ENCODE measurements around the gene APLP1. TPM values are rescaled to one million over a fixed set of nuclear protein-coding genes. Genes with fewer than 3 reads are reported as not detected.

The APLP1 gene
- total RNA-seq, 6 experiments from 2014 or later, result 24.3 to 39.7 (median 38.1) TPM

- no peak within 1 kb of the TSS for H3K27ac Mint-ChIP-seq
- peaks cover 53% of the 10 kb centered on the region for H3K27me3 Mint-ChIP-seq (ENCODE audit: insufficient read depth)
- no peak for TF ChIP-seq CTCF (IDR thresholded peaks at IDR 0.05)
- H3K9me3 Mint-ChIP-seq, result no peaks in the 10 kb centered on the region
- peak within 1 kb of the TSS; percentile 29; the same call in 1 of the 2 replicates for H3K4me3 Mint-ChIP-seq
- no peaks in the 10 kb centered on the region for H3K36me3 Mint-ChIP-seq (ENCODE audit: low read depth)
- H3K4me1 Mint-ChIP-seq (ENCODE audit: low read depth), result peaks cover 6% of the 10 kb centered on the region; the same call in 1 of the 2 replicates
- DNase-seq, result no peak
Measured at GRCh38 chr19:35856546-35857149, 11.7 kb upstream of the APLP1 start, which contains the start of gene KIRREL2. KIRREL2 (plus strand) TSS chr19:35856911; CDS start chr19:35857120, 209 bp downstream.

DNA sequence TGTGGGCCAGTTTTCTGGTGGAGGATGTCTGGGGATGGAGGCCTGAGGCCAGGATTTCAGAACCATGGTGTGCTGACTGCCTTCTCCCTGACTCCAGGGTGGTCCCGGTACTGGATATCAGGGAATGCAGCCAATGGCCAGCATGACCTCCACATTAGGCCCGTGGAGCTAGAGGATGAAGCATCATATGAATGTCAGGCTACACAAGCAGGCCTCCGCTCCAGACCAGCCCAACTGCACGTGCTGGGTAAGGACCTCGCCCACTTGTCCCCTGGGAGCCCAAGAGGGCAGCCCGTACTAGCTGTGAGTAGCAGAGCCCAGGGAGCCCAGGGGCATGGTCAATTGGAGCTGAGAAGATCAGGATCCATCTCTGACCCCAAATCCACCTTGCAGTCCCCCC lies 10.1 kb upstream of the APLP1 start:
- Mint-ChIP-seq H3K4me3 (no peak overlapping the region), H3K27me3 (ENCODE audit: insufficient read depth) (peaks cover 42% of the 10 kb centered on the region), H3K9me3 (no peaks in the 10 kb centered on the region), H3K4me1 (ENCODE audit: low read depth) (peaks cover 6% of the 10 kb centered on the region; the same call in 1 of the 2 replicates), H3K36me3 (ENCODE audit: low read depth) (no peaks in the 10 kb centered on the region), H3K27ac (no peak overlapping the region)
- DNase-seq, result no peak
- TF ChIP-seq CTCF (IDR thresholded peaks at IDR 0.05), result no peak

- Mint-ChIP-seq H3K4me1 (ENCODE audit: low read depth) (peaks cover 5% of the 10 kb centered on the region; the same call in 1 of the 2 replicates), H3K4me3 (no peak overlapping the region), H3K27me3 (ENCODE audit: insufficient read depth) (peaks cover 42% of the 10 kb centered on the region), H3K36me3 (ENCODE audit: low read depth) (no peaks in the 10 kb centered on the region), H3K27ac (no peak overlapping the region), H3K9me3 (no peaks in the 10 kb centered on the region)
- no peak for TF ChIP-seq CTCF (IDR thresholded peaks at IDR 0.05)
- DNase-seq, result no peak
Measured at GRCh38 chr19:35859414-35859813, 9.0 kb upstream of the APLP1 start.

- Mint-ChIP-seq H3K9me3 (no peaks in the 10 kb centered on the region), H3K4me3 (no peak overlapping the region), H3K36me3 (ENCODE audit: low read depth) (no peaks in the 10 kb centered on the region), H3K27me3 (ENCODE audit: insufficient read depth) (peaks cover 41% of the 10 kb centered on the region), H3K4me1 (ENCODE audit: low read depth) (no peaks in the 10 kb centered on the region), H3K27ac (no peak overlapping the region)
- no peak for DNase-seq
- no peak for TF ChIP-seq CTCF (IDR thresholded peaks at IDR 0.05)
Measured at GRCh38 chr19:35860436-35860817, 7.9 kb upstream of the APLP1 start.

DNA sequence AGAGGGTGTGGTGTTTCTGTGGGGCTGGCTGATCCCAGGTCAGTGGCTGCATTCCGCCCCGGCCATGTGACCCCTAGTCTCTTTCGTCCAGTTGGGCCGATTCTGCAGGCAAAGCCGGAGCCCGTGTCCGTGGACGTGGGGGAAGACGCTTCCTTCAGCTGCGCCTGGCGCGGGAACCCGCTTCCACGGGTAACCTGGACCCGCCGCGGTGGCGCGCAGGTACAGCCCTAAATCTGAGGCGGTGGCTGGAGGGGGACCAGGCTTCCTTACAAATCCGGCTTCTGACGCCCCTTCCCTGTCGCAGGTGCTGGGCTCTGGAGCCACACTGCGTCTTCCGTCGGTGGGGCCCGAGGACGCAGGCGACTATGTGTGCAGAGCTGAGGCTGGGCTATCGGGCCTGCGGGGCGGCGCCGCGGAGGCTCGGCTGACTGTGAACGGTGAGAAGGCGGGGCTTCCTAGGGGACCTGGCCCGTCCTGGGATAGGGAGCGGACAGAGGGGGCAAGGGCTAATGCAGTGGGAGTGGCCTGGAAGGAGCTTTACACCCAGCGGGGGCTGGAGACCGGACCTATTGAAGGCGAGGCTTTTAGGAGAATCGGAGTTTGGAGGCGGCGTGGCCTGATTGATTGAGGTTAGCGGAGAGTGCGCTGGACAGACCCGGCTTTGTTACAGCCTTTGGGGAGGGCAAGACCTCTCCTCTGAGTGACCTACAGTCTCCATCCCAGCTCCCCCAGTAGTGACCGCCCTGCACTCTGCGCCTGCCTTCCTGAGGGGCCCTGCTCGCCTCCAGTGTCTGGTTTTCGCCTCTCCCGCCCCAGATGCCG lies 7.3 kb upstream of the APLP1 start:
- H3K27ac Mint-ChIP-seq, result no peak overlapping the region
- no peak overlapping the region for H3K4me3 Mint-ChIP-seq
- H3K9me3 Mint-ChIP-seq, result no peaks in the 10 kb centered on the region
- DNase-seq, result no peak
- H3K27me3 Mint-ChIP-seq (ENCODE audit: insufficient read depth), result peaks cover 43% of the 10 kb centered on the region
- no peaks in the 10 kb centered on the region for H3K36me3 Mint-ChIP-seq (ENCODE audit: low read depth)
- no peaks in the 10 kb centered on the region for H3K4me1 Mint-ChIP-seq (ENCODE audit: low read depth)
- no peak for TF ChIP-seq CTCF (IDR thresholded peaks at IDR 0.05)
